IMR-90 (cell line): ENCODE results near the gene CXCR6. TPM values are rescaled to one million over a fixed set of nuclear protein-coding genes. Genes with fewer than 3 reads are reported as not detected.
"Not testable (repeated sequence)": the region's sequence is repeated elsewhere in the genome, so short reads cannot be mapped to it uniquely, and the experiment has no call there.

ENCODE experiments used
- ATAC-seq: fragments of 200-7000 bp; cut with Tn5 transposase; 2 replicates; pipeline ENCODE4 v1.9.1; 2020; ENCODE audit warnings: low read depth, mild to moderate bottlenecking, moderate library complexity
- BruUV-seq: library from RNA; stranded (reverse); fragments of 400-500 nt; replicated peaks from 2 replicates; lab custom pipeline; 2021; lab: Mats Ljungman, UMichigan
- CTCF ChIA-PET: fragments of 300-600 bp; formaldehyde crosslinking; extraction: SDS; loops from one replicate; lab custom pipeline; 2021; ENCODE audit warnings: antibody characterized with exemption; lab: Yijun Ruan, JAX
- POLR2A ChIA-PET: fragments of 300-600 bp; sonication (Branson Sonifier 250); formaldehyde crosslinking; loops from one replicate; lab custom pipeline; 2022; ENCODE audit warnings: antibody characterized with exemption; ENCODE audit not compliant: unreplicated experiment; lab: Charles Lee
- DNase-seq: peaks from one replicate; pipeline ENCODE4 v3.0.0; 2013
- H2AFZ ChIP-seq: replicated peaks from 2 replicates; pipeline ENCODE3; 2013; ENCODE audit warnings: low read length, mild to moderate bottlenecking; ENCODE audit not compliant: poor library complexity
- H2AK5ac ChIP-seq: 2 replicates; pipeline ENCODE4 v1.6.1; 2013; ENCODE audit warnings: low read depth, low read length, inconsistent platforms
- H2AK9ac ChIP-seq: replicated peaks from 2 replicates; pipeline ENCODE3; 2013; ENCODE audit warnings: mild to moderate bottlenecking, low read depth, low read length, moderate library complexity; ENCODE audit not compliant: poor library complexity
- H2BK120ac ChIP-seq: 2 replicates; pipeline ENCODE4 v1.6.1; 2013; ENCODE audit warnings: low read depth, low read length, inconsistent platforms
- H2BK15ac ChIP-seq: 3 replicates; pipeline ENCODE4 v1.6.1; 2013; ENCODE audit warnings: low read depth, low read length, inconsistent platforms
- H2BK20ac ChIP-seq: 2 replicates; pipeline ENCODE4 v1.6.1; 2013; ENCODE audit warnings: low read depth, mild to moderate bottlenecking, inconsistent platforms, low read length, moderate library complexity
- H2BK5ac ChIP-seq: 2 replicates; pipeline ENCODE4 v1.6.1; 2013; ENCODE audit warnings: mild to moderate bottlenecking, low read depth, low read length, inconsistent platforms; ENCODE audit not compliant: poor library complexity, severe bottlenecking
- H3K14ac ChIP-seq: replicated peaks from 2 replicates; pipeline ENCODE4 v1.6.1; 2013; ENCODE audit warnings: low read depth, low read length, inconsistent platforms
- H3K18ac ChIP-seq: 2 replicates; pipeline ENCODE4 v1.6.1; 2013; ENCODE audit warnings: low read depth, low read length, control low read depth
- H3K23ac ChIP-seq: 2 replicates; pipeline ENCODE4 v1.6.1; 2013; ENCODE audit warnings: low read depth, low read length, inconsistent platforms
- H3K27ac ChIP-seq: 2 replicates; pipeline ENCODE4 v1.5.1; 2013; ENCODE audit warnings: mild to moderate bottlenecking, control low read depth, low read length; ENCODE audit not compliant: insufficient read depth
- H3K27me3 ChIP-seq: 2 replicates; pipeline ENCODE4 v1.6.1; 2013; ENCODE audit warnings: low read length; ENCODE audit not compliant: control insufficient read depth, insufficient read depth
- H3K36me3 ChIP-seq: 2 replicates; pipeline ENCODE4 v1.6.1; 2013; ENCODE audit warnings: low read length, mixed read lengths; ENCODE audit not compliant: control insufficient read depth, insufficient read depth
- H3K4ac ChIP-seq: 2 replicates; pipeline ENCODE4 v1.6.1; 2013; ENCODE audit warnings: low read depth, low read length, inconsistent platforms
- H3K4me1 ChIP-seq: 2 replicates; pipeline ENCODE4 v1.6.1; 2013; ENCODE audit warnings: low read length, mixed read lengths; ENCODE audit not compliant: control insufficient read depth, insufficient read depth
- H3K4me2 ChIP-seq: 2 replicates; pipeline ENCODE4 v1.6.1; 2013; ENCODE audit warnings: low read depth, mild to moderate bottlenecking, control low read depth, low read length, moderate library complexity
- H3K4me3 ChIP-seq: 2 replicates; pipeline ENCODE4 v1.5.1; 2013; ENCODE audit warnings: low read depth, mild to moderate bottlenecking, control low read depth, low read length, moderate library complexity; ENCODE audit not compliant: insufficient read depth
- H3K56ac ChIP-seq: 2 replicates; pipeline ENCODE4 v1.6.1; 2013; ENCODE audit warnings: low read length, inconsistent platforms; ENCODE audit not compliant: insufficient read depth; ENCODE audit errors: extremely low read depth
- H3K79me1 ChIP-seq, 2 experiments: 2 replicates each; pipeline ENCODE4 v1.6.1; 2013; ENCODE audit warnings: low read length in 2 of 2, inconsistent platforms in 1 of 2, low read depth in 1 of 2
- H3K9ac ChIP-seq: 2 replicates; pipeline ENCODE4 v1.6.1; 2013; ENCODE audit warnings: low read depth, low read length, control low read depth
- H3K9me1 ChIP-seq: 2 replicates; pipeline ENCODE4 v1.6.1; 2013; ENCODE audit warnings: low read length, inconsistent platforms; ENCODE audit not compliant: insufficient read depth
- H3K9me3 ChIP-seq: 2 replicates; pipeline ENCODE4 v1.6.1; 2013; ENCODE audit warnings: low read length; ENCODE audit not compliant: control insufficient read depth, insufficient read depth
- H4K20me1 ChIP-seq: 2 replicates; pipeline ENCODE4 v1.6.1; 2013; ENCODE audit warnings: low read length, inconsistent platforms; ENCODE audit not compliant: insufficient read depth
- H4K5ac ChIP-seq: 2 replicates; pipeline ENCODE4 v1.6.1; 2013; ENCODE audit warnings: mild to moderate bottlenecking, low read depth, low read length, control low read depth
- H4K8ac ChIP-seq, 2 experiments: 2 replicates each; pipeline ENCODE4 v1.6.1; 2013; ENCODE audit warnings: low read depth in 2 of 2, low read length in 2 of 2, control low read depth in 1 of 2, inconsistent platforms in 1 of 2
- H4K91ac ChIP-seq: 2 replicates; pipeline ENCODE4 v1.6.1; 2013; ENCODE audit warnings: low read depth, low read length, inconsistent platforms; ENCODE audit not compliant: insufficient read depth
- MAZ ChIP-seq: IDR thresholded peaks from 2 replicates; pipeline ENCODE4 v1.6.1; 2012; ENCODE audit warnings: low read depth, mild to moderate bottlenecking, low read length, improper control_type of control experiment, moderate library complexity, borderline replicate concordance
- POLR2A ChIP-seq: IDR thresholded peaks from 2 replicates; pipeline ENCODE4 v1.6.1; 2012; ENCODE audit warnings: mild to moderate bottlenecking, low read depth, low read length
- USF2 ChIP-seq: fragments of 150-350 bp; IDR thresholded peaks from 2 replicates; pipeline ENCODE4 v1.6.1; 2017; ENCODE audit warnings: mild to moderate bottlenecking, antibody characterized with exemption, low read length, low read depth
- WGBS, 2 experiments: methylation state at CpG; one replicate each; pipeline versions ENCODE4 v1.1.5 to v1.1.7; 2013; ENCODE audit warnings: missing lambda C conversion rate in 2 of 2; ENCODE audit not compliant: insufficient read length in 1 of 2; ENCODE audit errors: extremely low coverage in 2 of 2; 5-methylcytosine and 5-hydroxymethylcytosine counted together
- dilution Hi-C: fragments of 300-500 bp; cut with HindIII; formaldehyde crosslinking; loops from one replicate; pipeline ENCODE4 v1.14.3; 2018; ENCODE audit warnings: low sequenced_read_pairs; ENCODE audit not compliant: unreplicated experiment
- in situ Hi-C: fragments of 300-500 bp; cut with MboI; formaldehyde crosslinking; loops from 3 replicates; pipeline ENCODE4 v1.14.3; 2019; ENCODE audit warnings: low sequenced_read_pairs, inconsistent platforms, mixed read lengths
- intact Hi-C: fragments of 100-400 bp; cut with micrococcal nuclease; formaldehyde crosslinking; loops from 2 replicates; pipeline ENCODE4 v1.10.0; 2022
- polyA plus RNA-seq, 3 experiments: library from polyadenylated mRNA; depleted of rRNA; stranded (reverse); fragments of >200 nt; gene quantifications; 2 replicates each; pipeline ENCODE4 v1.2.3, GENCODE V29; 2012; ENCODE audit warnings: low replicate concordance in 1 of 3
- total RNA-seq: library from RNA; depleted of rRNA; stranded (reverse); fragments of >200 nt; gene quantifications from 2 replicates; pipeline ENCODE4 v1.2.3, GENCODE V29; 2012

Gene CXCR6
- total and polyA plus RNA-seq, 2 of the 4 experiments (the other 2 are of a cell fraction), result not detected

GRCh38 chr3:45995236-45996192 lies 52.2 kb downstream of the CXCR6 start, which contains the start of gene FYCO1:
Gene FYCO1 (minus strand): TSS chr3:45995824. CDS start chr3:45984910, 10,914 bp downstream.
- peak within 1 kb of the TSS; percentile 86 for H3K23ac ChIP-seq
- no peaks in the 10 kb centered on the region for H4K20me1 ChIP-seq
- peak within 1 kb of the TSS; percentile 73 for H3K9ac ChIP-seq
- H3K4me1 ChIP-seq, result peaks cover 11% of the 10 kb centered on the region
- WGBS, 2 experiments, result 2% methylated on average over 61 of the region's 67 CpGs; no CpG with 5 or more reads in 1 of the 2 experiments
- no TSS peak for BruUV-seq
- H3K36me3 ChIP-seq, result no peaks in the 10 kb centered on the region
- ChIA-PET POLR2A (no interaction called here), CTCF (no interaction called here)
- H4K91ac ChIP-seq, result peak within 1 kb of the TSS; percentile 89
- H2BK5ac ChIP-seq, result peak within 1 kb of the TSS; percentile 57
- H3K4me3 ChIP-seq, result peak within 1 kb of the TSS; percentile 77
- H3K14ac ChIP-seq, result peak within 1 kb of the TSS; percentile 97
- no peaks in the 10 kb centered on the region; the same call in 1 of the 2 replicates for H3K27me3 ChIP-seq
- H3K79me1 ChIP-seq, result peaks cover 11 to 47% of the 10 kb centered on the region in 2 experiments
- H3K27ac ChIP-seq, result peak within 1 kb of the TSS; percentile 60
- peak within 1 kb of the TSS; percentile 100 for H3K4me2 ChIP-seq
- peak within 1 kb of the TSS; percentile 93 for H2BK120ac ChIP-seq
- ATAC-seq, result peak; percentile 99
- peak within 1 kb of the TSS; percentile 96 for H2AK9ac ChIP-seq
- peak within 1 kb of the TSS; percentile 95 for H4K5ac ChIP-seq
- peaks cover 25% of the 10 kb centered on the region for H3K9me1 ChIP-seq
- TF ChIP-seq POLR2A (peak; percentile 28; the same call in 1 of the 2 replicates), USF2 (no peak), MAZ (peak; percentile 86; the same call in 1 of the 2 replicates)
- H2BK15ac ChIP-seq, result peak within 1 kb of the TSS; percentile 92
- H3K4ac ChIP-seq, result peak within 1 kb of the TSS; percentile 98
- in situ Hi-C loops (no loop called here), intact Hi-C loops (no loop called here), dilution Hi-C loops (no loop called here)
- H3K56ac ChIP-seq, result peak within 1 kb of the TSS; percentile 86
- peak; percentile 86 for DNase-seq
- peak within 1 kb of the TSS; percentile 88 to 100 for H4K8ac ChIP-seq
- H3K18ac ChIP-seq, result peak within 1 kb of the TSS; percentile 21
- H2BK20ac ChIP-seq, result peak within 1 kb of the TSS; percentile 94
- no peaks in the 10 kb centered on the region for H3K9me3 ChIP-seq
- H2AFZ ChIP-seq, result peak within 1 kb of the TSS; percentile 98
- peak within 1 kb of the TSS; percentile 51 for H2AK5ac ChIP-seq

- POLR2A ChIA-PET, H3K18ac ChIP-seq, DNase-seq, in situ Hi-C loops, H3K23ac ChIP-seq, H4K8ac ChIP-seq, H3K9ac ChIP-seq, H3K4ac ChIP-seq, H3K36me3 ChIP-seq, H3K27me3 ChIP-seq, H4K5ac ChIP-seq, H3K9me3 ChIP-seq, H2AFZ ChIP-seq, H2AK5ac ChIP-seq, H4K20me1 ChIP-seq, H2BK5ac ChIP-seq, BruUV-seq, H2BK15ac ChIP-seq, CTCF ChIA-PET, H2AK9ac ChIP-seq, H3K14ac ChIP-seq, H3K4me3 ChIP-seq, H3K56ac ChIP-seq, H2BK20ac ChIP-seq, intact Hi-C loops, H4K91ac ChIP-seq, dilution Hi-C loops, H3K27ac ChIP-seq, H2BK120ac ChIP-seq, H3K4me2 ChIP-seq, ATAC-seq: not testable (repeated sequence)
- Histone ChIP-seq H3K79me1 (peaks cover 11 to 32% of the 10 kb centered on the region in 2 experiments), H3K9me1 (peaks cover 18% of the 10 kb centered on the region), H3K4me1 (peaks cover 11% of the 10 kb centered on the region)
- no CpG with 5 or more reads among the region's 19 CpGs for WGBS, 2 experiments
Observed at GRCh38 chr3:45997499-45997898, 54.2 kb downstream of the CXCR6 start.
